Stimulated activated CD4-positive, alpha-beta T cell treated with anti-CD3 and anti-CD28 coated beads, Interleukin-4, amount 100 ng/mL, for 24 hours (primary cell): ENCODE results near the gene METTL24.
"Not testable (repeated sequence)": the region's sequence is repeated elsewhere in the genome, so short reads cannot be mapped to it uniquely, and the experiment has no call there.

Source experiments
- DNase-seq: peaks from one replicate; pipeline ENCODE4 v3.0.0-alpha.2; 2020

The METTL24 gene

GRCh38 chr6:110307368-110307767, 50.8 kb downstream of the METTL24 start:
- DNase-seq: no peak

DNA sequence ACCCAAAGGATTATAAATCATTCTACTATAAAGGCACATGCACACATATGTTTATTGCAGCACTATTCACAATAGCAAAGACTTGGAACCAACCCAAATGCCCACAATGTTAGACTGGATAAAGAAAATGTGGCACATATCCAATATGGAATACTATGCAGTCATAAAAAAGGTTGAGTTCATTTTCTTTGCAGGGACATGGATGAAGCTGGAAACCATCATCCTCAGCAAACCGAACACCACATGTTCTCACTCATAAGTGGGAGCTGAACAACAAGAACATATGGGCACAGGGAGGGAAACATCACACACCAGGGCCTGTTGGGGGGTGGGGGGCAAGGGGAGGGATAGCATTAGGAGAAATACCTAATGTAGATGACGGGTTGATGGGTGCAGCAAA, 52.3 kb downstream of the METTL24 start:
- not testable (repeated sequence) for DNase-seq

DNA sequence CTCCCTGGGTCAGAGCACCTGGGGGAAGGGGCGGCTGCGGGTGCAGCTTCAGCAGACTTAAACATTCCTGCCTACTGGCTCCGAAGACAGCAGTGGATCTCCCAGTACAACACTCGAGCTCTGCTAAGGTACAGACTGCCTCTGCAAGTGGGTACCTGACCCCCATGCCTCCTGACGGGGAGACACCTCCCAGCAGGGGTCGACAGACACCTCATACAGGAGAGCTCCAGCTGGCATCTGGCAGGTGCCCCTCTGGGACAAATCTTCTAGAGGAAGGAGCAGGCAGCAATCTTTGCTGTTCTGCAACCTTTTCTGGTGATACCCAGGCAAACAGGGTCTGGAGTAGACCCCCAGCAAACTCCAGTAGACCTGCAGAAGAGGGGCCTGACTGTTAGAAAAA, 54.5 kb downstream of the METTL24 start:
- not testable (repeated sequence) for DNase-seq

DNA sequence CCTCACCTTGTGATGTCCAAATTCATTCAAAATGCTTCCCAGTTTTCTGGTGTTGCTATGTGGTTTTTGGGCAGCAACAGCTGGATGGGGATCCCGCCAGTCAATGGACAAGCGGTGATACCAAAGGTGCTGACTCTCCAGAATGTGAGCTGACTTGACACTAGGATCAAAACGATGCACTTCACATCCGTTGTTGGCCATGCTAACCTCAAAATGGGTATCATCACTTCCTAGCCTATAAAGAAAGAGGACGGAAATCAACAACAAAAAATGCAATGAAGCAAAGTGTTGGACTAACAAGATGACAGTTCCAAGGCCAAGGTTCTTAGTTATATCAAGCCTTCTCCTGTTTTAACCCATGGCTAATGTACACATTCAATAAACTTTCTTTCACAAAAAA, 59.2 kb downstream of the METTL24 start:
- DNase-seq: no peak

- no peak for DNase-seq
These were observed 59.7 kb downstream of the METTL24 start for GRCh38 chr6:110298411-110298810.

DNA sequence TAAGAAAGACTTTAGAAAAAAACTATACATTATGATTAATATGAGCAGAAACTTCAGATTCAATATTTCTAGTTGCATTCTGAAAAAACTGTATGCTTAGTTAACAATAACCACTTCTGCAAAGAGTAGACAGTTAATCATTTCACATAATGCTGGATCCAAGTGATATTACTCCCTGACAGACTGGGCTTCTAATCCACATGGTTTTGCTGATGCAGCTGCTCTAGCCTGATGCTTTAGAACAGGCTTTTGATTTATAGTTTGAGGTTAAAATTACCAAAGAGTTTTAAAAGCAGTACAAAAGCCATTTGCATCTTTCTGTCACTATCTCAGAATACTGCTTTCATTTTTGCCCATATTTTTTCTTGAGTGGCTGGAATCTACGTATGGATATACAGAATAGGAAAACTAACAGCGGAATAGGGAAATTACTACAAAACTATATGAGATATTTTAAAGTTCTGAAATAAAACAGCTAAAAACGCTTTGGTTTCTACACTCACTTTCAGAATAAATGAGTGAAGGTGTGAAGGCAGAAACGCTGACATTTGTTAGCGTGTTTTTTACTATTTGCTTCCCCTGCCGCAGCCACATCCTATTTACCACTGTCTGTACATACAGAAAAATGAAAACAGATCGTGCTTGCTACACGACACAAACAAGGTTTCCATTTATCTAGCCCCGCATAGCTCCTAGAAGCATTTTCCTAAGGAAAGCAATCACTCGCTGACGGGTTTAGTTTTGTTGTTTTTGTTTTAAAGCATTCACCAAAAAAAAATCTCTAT, 61.7 kb downstream of the METTL24 start:
- DNase-seq: no peak

- no peak for DNase-seq
These were observed 62.5 kb downstream of the METTL24 start for GRCh38 chr6:110295451-110296165.

DNA sequence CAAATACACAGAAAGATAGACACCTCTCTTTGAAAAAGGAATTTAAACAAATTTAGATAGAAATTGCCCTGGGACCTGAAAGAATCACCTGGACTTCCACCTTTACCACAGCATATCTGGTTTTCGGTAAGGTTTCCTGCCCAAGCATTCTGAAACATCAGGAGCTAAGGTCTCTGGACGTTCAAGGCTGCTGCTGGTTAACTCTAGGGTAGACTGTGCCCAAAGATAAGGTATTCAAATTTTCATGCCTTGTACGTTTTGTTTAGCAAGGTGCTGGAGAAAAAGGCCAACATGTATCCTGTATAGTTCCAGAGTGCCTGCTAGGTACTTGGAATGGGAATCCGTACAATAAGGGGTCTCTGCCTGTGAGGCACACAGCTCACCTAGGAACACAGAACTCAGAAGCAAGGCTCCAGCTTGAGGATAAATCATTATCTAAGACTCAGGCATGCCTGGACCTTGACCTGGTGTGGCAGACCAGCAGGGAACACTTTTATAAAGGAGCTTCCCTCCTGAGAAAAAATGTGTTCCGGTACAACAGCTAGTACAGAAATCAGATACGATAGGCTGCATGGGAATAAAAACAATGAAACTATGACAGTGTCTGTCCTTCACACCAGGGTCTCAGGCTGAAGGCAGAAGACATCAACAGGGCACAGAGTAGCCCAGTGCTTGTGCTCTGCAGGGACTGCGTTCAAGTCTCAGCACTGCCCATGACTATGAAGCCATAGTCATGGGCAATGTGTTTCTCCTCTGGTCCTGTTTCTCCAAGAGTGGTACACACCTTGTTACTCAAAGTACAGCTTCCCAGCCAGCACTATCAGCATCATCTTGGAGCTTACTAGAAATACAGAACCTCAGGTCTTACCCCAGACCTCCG, 70.4 kb downstream of the METTL24 start:
- no peak for DNase-seq

DNA sequence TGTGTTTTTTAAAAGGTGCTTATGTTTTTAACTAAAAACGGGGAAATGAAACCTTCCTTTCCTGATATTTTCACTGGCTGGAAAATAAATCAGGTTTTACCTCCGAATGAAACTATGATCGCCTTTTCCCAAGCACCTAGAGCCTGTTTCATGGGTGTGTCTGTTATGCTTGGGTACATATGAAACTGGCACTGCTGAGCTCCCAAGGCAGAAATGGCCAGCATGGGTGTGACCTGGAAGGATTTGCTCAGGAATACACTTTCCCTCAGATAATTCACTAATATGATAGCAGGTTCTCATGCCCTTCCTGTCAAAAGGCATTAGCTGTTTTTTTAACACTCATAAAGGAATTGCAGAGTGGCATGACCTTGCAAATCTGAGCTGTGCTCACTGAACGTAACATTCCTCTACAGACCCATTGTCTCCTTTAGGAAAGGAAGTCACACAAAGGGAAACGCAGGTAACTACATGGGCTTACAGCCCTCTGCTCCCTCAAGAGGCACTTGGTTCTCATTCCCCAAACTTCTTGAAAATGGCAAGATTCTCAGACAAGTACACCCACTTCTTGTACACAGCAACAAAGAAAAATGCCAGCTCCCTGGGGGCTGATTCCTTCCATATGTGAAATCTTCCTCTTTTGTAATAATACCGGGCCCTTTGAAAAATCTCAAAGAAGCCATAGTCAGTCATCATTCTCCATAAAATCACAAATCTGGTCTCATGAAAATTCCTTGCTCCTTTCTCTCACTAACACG, 72.7 kb downstream of the METTL24 start:
- DNase-seq: no peak

DNA sequence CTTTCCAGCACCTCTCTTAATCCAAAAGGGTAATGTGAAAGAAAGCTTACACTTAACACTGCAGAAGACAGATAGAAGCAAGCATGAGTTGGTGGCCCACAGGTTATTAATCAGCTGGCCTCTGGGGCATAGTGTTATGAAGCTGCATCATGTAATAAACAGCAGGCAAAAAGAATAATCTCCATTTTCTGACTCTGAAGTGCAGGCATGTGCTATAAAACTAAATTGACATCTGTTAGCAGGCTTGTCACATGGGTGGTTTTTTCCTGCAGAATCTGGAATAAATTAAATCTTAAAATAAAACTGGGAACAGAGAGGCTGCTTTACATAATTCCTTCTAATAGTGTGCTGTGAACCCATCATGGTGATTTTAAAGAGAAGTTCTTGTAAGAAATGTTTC, 73.3 kb downstream of the METTL24 start:
- no peak for DNase-seq

DNA sequence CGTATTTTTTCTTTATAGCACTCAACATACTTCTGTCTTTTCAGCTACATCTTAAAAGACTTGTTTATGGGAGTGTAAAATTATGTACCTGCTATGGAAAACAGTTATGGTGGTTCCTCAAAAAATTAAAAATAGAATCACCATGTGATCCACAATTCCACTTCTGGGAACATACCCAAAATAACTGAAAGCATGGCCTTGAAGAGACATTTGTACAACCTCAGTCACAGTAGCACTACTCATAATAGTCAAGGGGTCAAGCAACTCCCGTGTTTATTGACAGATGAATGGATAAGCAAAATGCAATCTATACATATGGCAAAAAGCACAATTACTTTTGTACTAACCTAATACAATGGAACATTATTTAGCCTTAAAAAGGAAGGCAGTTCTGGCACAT, 74.5 kb downstream of the METTL24 start:
- DNase-seq: no peak

- DNase-seq: no peak
These were observed 75.7 kb downstream of the METTL24 start for GRCh38 chr6:110282412-110282811.

DNA sequence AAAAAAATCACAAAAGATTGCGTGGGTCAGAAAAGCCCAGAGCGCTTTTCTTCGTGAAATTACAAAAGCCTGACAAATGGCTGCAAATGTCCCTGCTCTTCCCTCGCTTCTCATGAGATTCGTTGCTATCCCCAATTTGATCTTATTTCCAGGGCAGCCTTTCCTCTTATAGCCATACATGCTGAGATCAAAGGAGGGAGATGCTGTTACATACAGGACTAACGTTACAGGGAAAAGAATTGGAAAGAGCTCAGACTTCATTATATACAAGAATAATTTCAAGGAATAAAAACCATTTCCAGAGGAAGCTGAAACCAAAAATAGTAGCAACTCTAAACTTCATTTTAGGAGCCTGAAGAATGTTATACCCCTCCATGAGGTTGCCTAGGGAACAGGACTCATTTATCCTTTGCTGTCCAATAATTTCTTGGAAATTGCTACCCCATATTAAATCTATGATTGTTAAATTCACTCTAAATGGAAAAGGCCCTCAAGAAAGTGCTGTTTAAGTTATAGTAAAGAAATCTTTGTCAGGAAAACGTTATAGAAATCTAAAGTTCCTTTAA, 81.0 kb downstream of the METTL24 start:
- DNase-seq: no peak

- not testable (repeated sequence) for DNase-seq
These were observed 85.4 kb downstream of the METTL24 start for GRCh38 chr6:110272781-110273180.

- DNase-seq: no peak
These were observed 86.5 kb downstream of the METTL24 start for GRCh38 chr6:110271732-110272022.

DNA sequence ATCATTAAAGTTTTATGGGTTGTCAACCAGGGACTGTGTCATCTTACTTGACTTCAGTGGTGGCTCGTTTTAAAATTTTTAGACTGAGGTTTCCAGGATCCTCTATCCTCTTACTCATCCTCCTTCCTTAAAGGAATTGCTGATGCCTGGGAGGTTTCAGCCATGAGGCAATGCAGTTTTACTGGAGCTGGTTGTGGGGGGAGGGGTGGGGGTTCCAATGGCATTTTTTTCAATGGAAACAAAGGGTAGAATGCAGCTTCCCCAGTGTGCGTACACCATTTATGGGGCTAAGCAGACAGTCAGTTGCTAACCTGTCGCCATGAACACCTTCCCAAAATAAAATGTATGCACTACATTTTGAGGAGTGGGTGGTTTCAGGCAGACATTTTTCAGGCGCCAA, 88.0 kb downstream of the METTL24 start:
- DNase-seq: no peak

GRCh38 chr6:110269623-110270022, 88.5 kb downstream of the METTL24 start:
- no peak for DNase-seq

GRCh38 chr6:110266996-110267395, 91.2 kb downstream of the METTL24 start:
- DNase-seq: no peak

GRCh38 chr6:110265273-110265672, 92.9 kb downstream of the METTL24 start:
- no peak for DNase-seq

GRCh38 chr6:110256366-110256765, 101.8 kb downstream of the METTL24 start:
- no peak for DNase-seq

- no peak for DNase-seq
These were observed 102.9 kb downstream of the METTL24 start for GRCh38 chr6:110255211-110255750.

DNA sequence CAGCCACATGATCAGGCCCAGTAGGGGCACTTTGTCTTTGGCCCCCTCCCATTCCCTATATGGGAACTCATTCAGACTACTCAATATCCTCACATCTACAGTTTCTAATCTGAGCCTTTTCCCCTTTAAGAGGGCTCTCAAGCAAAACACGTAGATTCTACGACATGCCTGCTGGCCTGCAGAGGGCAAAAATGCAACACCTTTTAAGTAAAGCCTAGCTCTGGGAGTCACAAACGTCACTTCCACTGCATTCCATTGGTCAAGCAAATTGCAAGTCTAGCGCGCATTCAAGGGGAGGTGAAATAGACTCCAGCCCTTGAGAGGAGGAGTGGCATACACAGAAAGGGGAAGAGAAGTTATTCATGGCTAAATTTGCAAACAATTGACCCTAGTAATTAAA, 107.3 kb downstream of the METTL24 start:
- DNase-seq: no peak
